H1 (cell line): ENCODE measurements around the gene GPLD1. TPM values are rescaled to one million over a fixed set of nuclear protein-coding genes. Genes with fewer than 3 reads are reported as not detected.

Experiments used
- CTCF ChIA-PET: fragments of 300-600 bp; sonication (Branson Sonifier 250); formaldehyde crosslinking; loops from one replicate; lab custom pipeline; 2021; ENCODE audit not compliant: partially characterized antibody; lab: Charles Lee
- POLR2A ChIA-PET: fragments of 300-600 bp; sonication (Branson Sonifier 250); formaldehyde crosslinking; loops from one replicate; lab custom pipeline; 2021; ENCODE audit warnings: inconsistent platforms; ENCODE audit not compliant: partially characterized antibody; lab: Charles Lee
- DNase-seq, 2 experiments: peaks; one replicate each; pipeline versions ENCODE4 v3.0.0 to v3.0.0-alpha.2; 2010 to 2022; ENCODE audit warnings: low spot score in 2 of 2, low read depth in 1 of 2, mixed read lengths in 1 of 2
- FAIRE-seq: peaks from 2 replicates; lab custom pipeline; 2011; peaks lifted over from hg19 to GRCh38; lab: Jason Lieb, UNC
- H2AFZ ChIP-seq: 2 replicates; pipeline ENCODE4 v1.8.1; 2012; ENCODE audit warnings: low read length, inconsistent platforms
- H2AK5ac ChIP-seq: 2 replicates; pipeline ENCODE4 v1.6.1; 2013; ENCODE audit warnings: low read depth, low read length
- H2BK120ac ChIP-seq: replicated peaks from 2 replicates; pipeline ENCODE3; 2013; ENCODE audit warnings: low read depth, low read length, inconsistent platforms
- H2BK12ac ChIP-seq: 2 replicates; pipeline ENCODE4 v1.6.1; 2013; ENCODE audit warnings: low read depth, low read length
- H2BK15ac ChIP-seq: 2 replicates; pipeline ENCODE4 v1.6.1; 2013; ENCODE audit warnings: low read length
- H2BK20ac ChIP-seq: 2 replicates; pipeline ENCODE4 v1.6.1; 2013; ENCODE audit warnings: low read length
- H2BK5ac ChIP-seq: 2 replicates; pipeline ENCODE4 v1.6.1; 2013; ENCODE audit warnings: low read depth, low read length
- H3K14ac ChIP-seq: 2 replicates; pipeline ENCODE4 v1.6.1; 2013; ENCODE audit warnings: inconsistent platforms; ENCODE audit not compliant: insufficient read length
- H3K18ac ChIP-seq: 2 replicates; pipeline ENCODE4 v1.6.1; 2013; ENCODE audit warnings: low read length; ENCODE audit errors: extremely low read depth
- H3K23ac ChIP-seq: 2 replicates; pipeline ENCODE4 v1.6.1; 2013; ENCODE audit warnings: inconsistent platforms; ENCODE audit not compliant: insufficient read length
- H3K23me2 ChIP-seq: 2 replicates; pipeline ENCODE4 v1.6.1; 2013; ENCODE audit warnings: low read depth, low read length
- H3K27ac ChIP-seq: 2 replicates; pipeline ENCODE4 v1.6.1; 2011; ENCODE audit warnings: low read depth, low read length, inconsistent platforms
- H3K27me3 ChIP-seq, 4 experiments: replicated peaks in 1 of 4; 1 replicate in 1 of 4; 2 replicates in 3 of 4; pipeline versions ENCODE4 v1.6.1 to v1.8.1; 2011 to 2013; ENCODE audit warnings: low read length in 3 of 4, mild to moderate bottlenecking in 3 of 4, inconsistent platforms in 2 of 4, mixed read lengths in 2 of 4, moderate library complexity in 1 of 4; ENCODE audit not compliant: control insufficient read depth in 3 of 4, insufficient read depth in 3 of 4; ENCODE audit errors: extremely low read depth in 1 of 4
- H3K36me3 ChIP-seq, 4 experiments: 2 replicates each; pipeline versions ENCODE4 v1.6.1 to v1.8.1; 2011 to 2013; ENCODE audit warnings: mild to moderate bottlenecking in 4 of 4, low read length in 3 of 4, moderate library complexity in 2 of 4, control low read depth in 1 of 4, inconsistent platforms in 1 of 4; ENCODE audit not compliant: insufficient read depth in 4 of 4, control insufficient read depth in 2 of 4
- H3K4ac ChIP-seq: replicated peaks from 2 replicates; pipeline ENCODE3; 2013; ENCODE audit warnings: low read length, low read depth, mixed read lengths, inconsistent platforms; ENCODE audit not compliant: insufficient read length
- H3K4me1 ChIP-seq, 4 experiments: replicated peaks in 1 of 4; 1 replicate in 1 of 4; 2 replicates in 3 of 4; pipeline versions ENCODE4 v1.6.1 to v1.8.1; 2011 to 2013; ENCODE audit warnings: low read length in 3 of 4, inconsistent platforms in 2 of 4, mixed read lengths in 1 of 4; ENCODE audit not compliant: insufficient read depth in 4 of 4, control insufficient read depth in 3 of 4
- H3K4me2 ChIP-seq, 2 experiments: 2 replicates each; pipeline versions ENCODE4 v1.6.1 to v1.8.1; 2011 to 2013; ENCODE audit warnings: low read depth in 2 of 2, low read length in 2 of 2, control low read depth in 1 of 2, inconsistent platforms in 1 of 2, mild to moderate bottlenecking in 1 of 2; ENCODE audit not compliant: insufficient read depth in 1 of 2
- H3K4me3 ChIP-seq, 4 experiments: fragments of 200-600, 300-600 bp in 1 of 4; sonication (generic), shearing (Covaris generic), sonication (Bioruptor Twin) in 1 of 4; 2 replicates each; pipeline versions ENCODE4 v1.5.1 to v1.8.1; 2011 to 2016; ENCODE audit warnings: low read length in 4 of 4, low read depth in 3 of 4, control low read depth in 2 of 4, inconsistent platforms in 2 of 4, mild to moderate bottlenecking in 2 of 4, mixed read lengths in 1 of 4, moderate library complexity in 1 of 4; ENCODE audit not compliant: insufficient read depth in 2 of 4; ENCODE audit errors: extremely low read depth in 1 of 4
- H3K56ac ChIP-seq: replicated peaks from 2 replicates; pipeline ENCODE3; 2013; ENCODE audit warnings: low read depth, mild to moderate bottlenecking, mixed read lengths, low read length, inconsistent platforms; ENCODE audit not compliant: insufficient read length
- H3K79me1 ChIP-seq: 2 replicates; pipeline ENCODE4 v1.6.1; 2013; ENCODE audit warnings: low read depth, low read length, control low read depth
- H3K79me2 ChIP-seq, 2 experiments: 2 replicates each; pipeline versions ENCODE4 v1.6.1 to v1.8.1; 2012 to 2013; ENCODE audit warnings: low read length in 2 of 2, mild to moderate bottlenecking in 2 of 2, inconsistent platforms in 1 of 2; ENCODE audit not compliant: insufficient read depth in 2 of 2, control insufficient read depth in 1 of 2
- H3K9ac ChIP-seq, 4 experiments: replicated peaks in 1 of 4; 1 replicate in 1 of 4; 2 replicates in 3 of 4; pipeline versions ENCODE4 v1.6.1 to v1.8.1; 2011 to 2013; ENCODE audit warnings: low read depth in 3 of 4, low read length in 3 of 4, control low read depth in 2 of 4, mild to moderate bottlenecking in 2 of 4, moderate library complexity in 2 of 4, inconsistent platforms in 1 of 4; ENCODE audit errors: extremely low read depth in 1 of 4
- H3K9me3 ChIP-seq, 2 experiments: 2 replicates each; pipeline versions ENCODE4 v1.6.1 to v1.8.1; 2012 to 2013; ENCODE audit warnings: mild to moderate bottlenecking in 2 of 2, moderate library complexity in 2 of 2, control low read depth in 1 of 2, inconsistent platforms in 1 of 2, low read depth in 1 of 2, low read length in 1 of 2, mixed read lengths in 1 of 2; ENCODE audit not compliant: insufficient read depth in 2 of 2
- H4K20me1 ChIP-seq, 2 experiments: replicated peaks in 1 of 2; 2 replicates each; pipeline versions ENCODE3 to v1.8.1; 2011 to 2013; ENCODE audit warnings: inconsistent platforms in 2 of 2, low read length in 2 of 2, mild to moderate bottlenecking in 1 of 2; ENCODE audit not compliant: insufficient read depth in 2 of 2, control insufficient read depth in 1 of 2
- H4K5ac ChIP-seq: 2 replicates; pipeline ENCODE4 v1.6.1; 2013; ENCODE audit warnings: low read length, low read depth, mixed read lengths, inconsistent platforms; ENCODE audit not compliant: insufficient read length
- H4K8ac ChIP-seq: 2 replicates; pipeline ENCODE4 v1.8.0; 2013; ENCODE audit warnings: mild to moderate bottlenecking, moderate library complexity, low read length, inconsistent platforms; ENCODE audit not compliant: insufficient read depth; ENCODE audit errors: extremely low read depth
- H4K91ac ChIP-seq: replicated peaks from 2 replicates; pipeline ENCODE3; 2013; ENCODE audit warnings: low read length, mixed read lengths, inconsistent platforms; ENCODE audit not compliant: insufficient read length
- JUN ChIP-seq: IDR thresholded peaks from 2 replicates; pipeline ENCODE4 v1.6.1; 2011; ENCODE audit warnings: low read depth, mild to moderate bottlenecking, improper control_type of control experiment, low read length
- KDM1A ChIP-seq: fragments of 200-600, 300-600 bp; sonication (generic); IDR thresholded peaks from 2 replicates; pipeline ENCODE4 v1.7.1; 2016; ENCODE audit warnings: mild to moderate bottlenecking, low read length, borderline replicate concordance
- MAFK ChIP-seq: IDR thresholded peaks from 2 replicates; pipeline ENCODE4 v1.6.1; 2012; ENCODE audit warnings: low read depth, mild to moderate bottlenecking, improper control_type of control experiment, low read length
- RFX5 ChIP-seq: IDR thresholded peaks from 2 replicates; pipeline ENCODE4 v1.6.1; 2011; ENCODE audit warnings: low read depth, low read length, improper control_type of control experiment, borderline replicate concordance
- TAF7 ChIP-seq: optimal IDR thresholded peaks from 2 replicates; pipeline ENCODE3; 2011; ENCODE audit warnings: low read depth, mild to moderate bottlenecking, inconsistent platforms, low read length, moderate library complexity, borderline replicate concordance
- WGBS, 2 experiments: shearing (Covaris generic) in 1 of 2; methylation state at CpG; one replicate each; pipeline versions ENCODE4 v1.1.6 to v1.1.7; 2013 to 2015; ENCODE audit warnings: low lambda C conversion rate in 2 of 2, mixed read lengths in 2 of 2, inconsistent platforms in 1 of 2, low coverage in 1 of 2, missing lambda C conversion rate in 1 of 2; ENCODE audit not compliant: insufficient replicate concordance in 2 of 2, insufficient coverage in 1 of 2, insufficient read length in 1 of 2; ENCODE audit errors: extremely low coverage in 1 of 2, missing lambda C conversion rate in 1 of 2; 5-methylcytosine and 5-hydroxymethylcytosine counted together
- polyA plus RNA-seq, 7 experiments: library from polyadenylated mRNA; depleted of rRNA in 3 of 7; stranded (reverse) in 5 of 7; unstranded in 2 of 7; fragments of >200 nt in 5 of 7; fragments of 200-250 nt in 2 of 7; gene quantifications; 1 replicate in 5 of 7; 2 replicates in 1 of 7; 4 replicates in 1 of 7; pipeline versions ENCODE4 v1.2.1 to v1.2.3, GENCODE V29; 2011 to 2013; ENCODE audit warnings: missing spikeins in 2 of 7, mixed read lengths in 2 of 7
- total RNA-seq: library from RNA; stranded (reverse); fragmentation: NEBNext Ultra II Directional; extraction: Animal tissue kit (Norgen Biotek cat#: 25700); gene quantifications from 2 replicates; pipeline ENCODE4 v1.2.1, GENCODE V29; 2021

The GPLD1 gene
- total and polyA plus RNA-seq, 2 of the 8 experiments (the other 6 are each of a cell fraction or from before 2014, with no cell fraction given), result 3.7 to 5.3 TPM

DNA sequence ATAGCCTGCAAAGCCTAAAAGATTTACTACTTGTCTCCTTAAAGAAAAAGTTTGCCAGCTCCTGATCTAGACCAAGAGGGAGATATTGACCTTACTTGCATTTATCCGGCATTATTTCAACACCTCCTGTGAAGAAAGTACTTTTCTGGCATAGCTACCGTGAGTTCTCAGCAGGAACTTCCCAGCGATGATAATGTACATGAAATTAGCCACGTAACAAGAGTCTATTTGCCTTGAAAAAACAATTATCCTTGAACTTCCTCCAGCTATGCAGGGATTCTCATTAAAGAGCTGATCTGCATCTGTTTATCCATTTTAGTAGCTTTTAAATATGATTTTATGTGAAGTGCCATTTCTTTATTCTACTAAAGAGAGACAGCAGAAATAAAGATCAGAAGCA lies 47.1 kb upstream of the GPLD1 start:
- no peak overlapping the region for H3K9ac ChIP-seq
- H2BK5ac ChIP-seq, result no peak overlapping the region
- H4K8ac ChIP-seq, result no peak overlapping the region
- H3K56ac ChIP-seq, result no peak overlapping the region
- no peaks in the 10 kb centered on the region for H3K79me2 ChIP-seq
- H3K27me3 ChIP-seq, result no peaks in the 10 kb centered on the region
- FAIRE-seq (no peak), DNase-seq (no peak)
- H3K4me3 ChIP-seq, result no peak overlapping the region
- WGBS, 2 experiments, result 90% methylated on average over 4 of the region's 4 CpGs; no CpG with 5 or more reads in 1 of the 2 experiments
- H4K5ac ChIP-seq, result no peak overlapping the region
- H2AK5ac ChIP-seq, result no peak overlapping the region
- H3K23me2 ChIP-seq, result no peaks in the 10 kb centered on the region; the same call in 1 of the 2 replicates
- H3K27ac ChIP-seq, result no peak overlapping the region
- no peak overlapping the region for H3K23ac ChIP-seq
- no peak overlapping the region for H3K18ac ChIP-seq
- CTCF ChIA-PET, result interaction anchor here (0.7 to 5.4 kb wide), 11 partner anchors 9 to 455 kb away, joined by 3 to 56 read pairs (median 4); partner anchors contain the start of genes ACOT13 and TDP2
- H3K9me3 ChIP-seq, result no peaks in the 10 kb centered on the region
- H3K4me2 ChIP-seq, result no peak overlapping the region
- TF ChIP-seq MAFK (no peak), JUN (no peak), TAF7 (no peak), KDM1A (no peak), RFX5 (no peak)
- TF ChIP-seq, all 59 proteins: peak for 0
- Histone ChIP-seq H2BK20ac (no peak overlapping the region), H4K91ac (no peak overlapping the region), H3K4ac (no peak overlapping the region), H4K20me1 (no peaks in the 10 kb centered on the region), H2BK120ac (no peak overlapping the region), H3K4me1 (no peaks in the 10 kb centered on the region), H2BK15ac (no peak overlapping the region), H3K14ac (no peak overlapping the region), H2BK12ac (no peak overlapping the region), H3K79me1 (no peaks in the 10 kb centered on the region; the same call in 1 of the 2 replicates), H3K36me3 (no peaks in the 10 kb centered on the region), H2AFZ (no peak overlapping the region)
- POLR2A ChIA-PET, result no interaction called here
